Mucosa of descending colon (tissue), 3 donors: ENCODE measurements around the gene CELF2. TPM values are rescaled to one million over a fixed set of nuclear protein-coding genes. Genes with fewer than 3 reads are reported as not detected.

Source experiments
- ATAC-seq: fragments of 200-7000 bp; cut with Tn5 transposase; one replicate; pipeline ENCODE4 v1.9.1; 2020; ENCODE audit warnings: mild to moderate bottlenecking, moderate library complexity
- DNase-seq, 3 donors: peaks; one replicate each; pipeline ENCODE4 v3.0.0-alpha.2; 2020
- H3K36me3 ChIP-seq: fragments of 200-600 bp; one replicate; pipeline ENCODE4 v1.8.0; 2021; ENCODE audit warnings: low read depth, mild to moderate bottlenecking
- H3K4me1 ChIP-seq: fragments of 200-600 bp; one replicate; pipeline ENCODE4 v1.8.0; 2021; ENCODE audit warnings: low read depth, mild to moderate bottlenecking
- H3K4me3 ChIP-seq: fragments of 200-600 bp; one replicate; pipeline ENCODE4 v1.8.0; 2021; ENCODE audit warnings: mild to moderate bottlenecking
- H3K9me3 ChIP-seq: fragments of 200-600 bp; one replicate; pipeline ENCODE4 v1.8.0; 2021; ENCODE audit warnings: mild to moderate bottlenecking
- intact Hi-C, 2 donors: fragments of 100-400 bp; cut with DNase I in 1 of 2; cut with micrococcal nuclease in 1 of 2; formaldehyde crosslinking; loops; one replicate each; pipeline versions ENCODE4 v1.11.0 to v1.11.1; 2022; cut with DNase I, micrococcal nuclease
- total RNA-seq, 3 donors: library from RNA; stranded (reverse); fragmentation: NEBNext Ultra II Directional in 2 of 3; extraction: Animal tissue kit (Norgen Biotek cat#: 25700) in 2 of 3; gene quantifications; one replicate each; pipeline versions ENCODE4 v1.2.1 to v1.2.4, GENCODE V29; 2021 to 2023
- TF ChIP-seq, protein P1 (sequence below): fragments of 200-600 bp; IDR thresholded peaks from one replicate; pipeline ENCODE4 v1.8.0; 2022; ENCODE audit warnings: antibody characterized with exemption, mild to moderate bottlenecking
- donor health status: DM: no; HTN: no; CAD: no; lungs with moderate emphysema.
- donor health status: DM: no; HTN: no; CAD: no.
- donor health status: DM: no; HTN: yes; CAD: no.

CELF2 gene
- total RNA-seq, 3 donors from 2014 or later: 31.4 to 56.5 (median 36.1) TPM

DNA sequence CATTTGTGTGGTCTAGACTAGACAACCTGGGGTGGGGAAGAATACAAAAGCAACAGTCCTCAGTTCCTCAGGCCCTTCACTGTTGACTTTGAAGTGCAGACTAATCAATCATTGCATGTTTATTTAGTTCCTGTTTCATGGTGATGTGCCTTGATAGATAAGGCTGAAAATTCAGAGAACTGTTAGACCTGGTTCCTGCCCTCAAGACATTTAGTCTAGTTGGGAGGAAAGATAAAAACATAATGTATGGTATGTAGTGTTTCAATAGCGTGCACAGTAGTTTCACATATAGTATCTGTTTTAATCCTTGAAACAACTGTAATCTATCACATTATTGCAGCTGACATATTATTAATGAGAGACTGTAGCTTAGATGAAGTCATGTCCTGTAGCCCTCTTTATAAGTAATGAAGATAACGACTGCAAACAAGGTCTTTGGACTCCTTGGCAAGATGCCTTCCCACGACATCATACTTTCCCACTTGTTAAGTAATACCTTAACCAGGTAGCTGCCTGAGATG is 124.0 kb downstream of the CELF2 start:
- intact Hi-C loops: no loop called here
- H3K4me1 ChIP-seq: peaks cover 20% of the 10 kb centered on the region
- peak; percentile 83 for ATAC-seq
- H3K9me3 ChIP-seq: no peaks in the 10 kb centered on the region
- TF ChIP-seq, protein P1, sequence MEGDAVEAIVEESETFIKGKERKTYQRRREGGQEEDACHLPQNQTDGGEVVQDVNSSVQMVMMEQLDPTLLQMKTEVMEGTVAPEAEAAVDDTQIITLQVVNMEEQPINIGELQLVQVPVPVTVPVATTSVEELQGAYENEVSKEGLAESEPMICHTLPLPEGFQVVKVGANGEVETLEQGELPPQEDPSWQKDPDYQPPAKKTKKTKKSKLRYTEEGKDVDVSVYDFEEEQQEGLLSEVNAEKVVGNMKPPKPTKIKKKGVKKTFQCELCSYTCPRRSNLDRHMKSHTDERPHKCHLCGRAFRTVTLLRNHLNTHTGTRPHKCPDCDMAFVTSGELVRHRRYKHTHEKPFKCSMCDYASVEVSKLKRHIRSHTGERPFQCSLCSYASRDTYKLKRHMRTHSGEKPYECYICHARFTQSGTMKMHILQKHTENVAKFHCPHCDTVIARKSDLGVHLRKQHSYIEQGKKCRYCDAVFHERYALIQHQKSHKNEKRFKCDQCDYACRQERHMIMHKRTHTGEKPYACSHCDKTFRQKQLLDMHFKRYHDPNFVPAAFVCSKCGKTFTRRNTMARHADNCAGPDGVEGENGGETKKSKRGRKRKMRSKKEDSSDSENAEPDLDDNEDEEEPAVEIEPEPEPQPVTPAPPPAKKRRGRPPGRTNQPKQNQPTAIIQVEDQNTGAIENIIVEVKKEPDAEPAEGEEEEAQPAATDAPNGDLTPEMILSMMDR: no peak
- peak in 1 of 3 donors; percentile 90 for DNase-seq
- no peaks in the 10 kb centered on the region for H3K36me3 ChIP-seq
- no peak overlapping the region for H3K4me3 ChIP-seq

DNA sequence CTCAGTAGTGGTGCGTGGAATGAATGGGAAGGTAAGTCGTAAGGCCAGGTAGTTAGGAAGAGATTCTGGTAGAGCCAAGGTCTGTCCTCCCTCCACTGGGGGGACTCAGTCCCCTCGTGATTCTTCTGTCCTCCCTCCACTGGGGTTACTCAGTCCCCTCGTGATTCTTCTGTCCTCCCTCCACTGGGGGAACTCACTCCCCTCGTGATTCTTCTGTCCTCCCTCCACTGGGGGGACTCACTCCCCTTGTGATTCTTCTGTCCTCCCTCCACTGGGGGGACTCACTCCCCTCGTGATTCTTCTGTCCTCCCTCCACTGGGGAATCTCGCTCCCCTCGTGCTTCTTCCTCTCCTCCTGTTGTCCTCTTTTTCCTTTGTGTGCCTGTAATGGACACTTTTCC is 125.1 kb downstream of the CELF2 start:
- H3K4me3 ChIP-seq: no peak overlapping the region
- TF ChIP-seq, protein P1: no peak
- no peak for DNase-seq

DNA sequence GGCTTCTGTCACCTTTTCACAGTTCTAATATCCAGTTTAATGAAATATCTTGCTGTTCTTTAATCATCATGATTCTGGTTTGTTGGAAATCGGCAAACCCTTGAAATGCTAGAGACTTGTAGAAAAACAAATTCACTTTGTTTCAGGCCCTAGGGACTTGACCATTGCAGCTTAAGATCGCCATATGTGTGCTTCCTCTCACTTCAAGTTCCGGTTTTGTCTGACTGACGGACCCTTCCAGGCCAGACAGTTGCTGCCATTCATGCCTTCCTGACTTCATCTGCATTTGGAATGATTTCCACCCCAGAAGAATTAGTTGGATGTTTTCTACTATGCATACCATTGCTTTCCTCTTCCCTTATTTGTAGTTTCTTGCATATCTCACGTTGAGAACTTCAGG is 125.6 kb downstream of the CELF2 start:
- intact Hi-C loops: no loop called here
- peaks cover 22% of the 10 kb centered on the region for H3K4me1 ChIP-seq
- no peak overlapping the region for H3K4me3 ChIP-seq
- ATAC-seq (no peak), DNase-seq (no peak)
- TF ChIP-seq, protein P1: no peak
- no peaks in the 10 kb centered on the region for H3K36me3 ChIP-seq
- H3K9me3 ChIP-seq: no peaks in the 10 kb centered on the region

More for the DNA sequence above, 125.1 kb downstream of the CELF2 start:
- intact Hi-C loops: no loop called here
- no peaks in the 10 kb centered on the region for H3K36me3 ChIP-seq
- ATAC-seq: no peak
- no peaks in the 10 kb centered on the region for H3K9me3 ChIP-seq
- H3K4me1 ChIP-seq: peaks cover 22% of the 10 kb centered on the region

DNA sequence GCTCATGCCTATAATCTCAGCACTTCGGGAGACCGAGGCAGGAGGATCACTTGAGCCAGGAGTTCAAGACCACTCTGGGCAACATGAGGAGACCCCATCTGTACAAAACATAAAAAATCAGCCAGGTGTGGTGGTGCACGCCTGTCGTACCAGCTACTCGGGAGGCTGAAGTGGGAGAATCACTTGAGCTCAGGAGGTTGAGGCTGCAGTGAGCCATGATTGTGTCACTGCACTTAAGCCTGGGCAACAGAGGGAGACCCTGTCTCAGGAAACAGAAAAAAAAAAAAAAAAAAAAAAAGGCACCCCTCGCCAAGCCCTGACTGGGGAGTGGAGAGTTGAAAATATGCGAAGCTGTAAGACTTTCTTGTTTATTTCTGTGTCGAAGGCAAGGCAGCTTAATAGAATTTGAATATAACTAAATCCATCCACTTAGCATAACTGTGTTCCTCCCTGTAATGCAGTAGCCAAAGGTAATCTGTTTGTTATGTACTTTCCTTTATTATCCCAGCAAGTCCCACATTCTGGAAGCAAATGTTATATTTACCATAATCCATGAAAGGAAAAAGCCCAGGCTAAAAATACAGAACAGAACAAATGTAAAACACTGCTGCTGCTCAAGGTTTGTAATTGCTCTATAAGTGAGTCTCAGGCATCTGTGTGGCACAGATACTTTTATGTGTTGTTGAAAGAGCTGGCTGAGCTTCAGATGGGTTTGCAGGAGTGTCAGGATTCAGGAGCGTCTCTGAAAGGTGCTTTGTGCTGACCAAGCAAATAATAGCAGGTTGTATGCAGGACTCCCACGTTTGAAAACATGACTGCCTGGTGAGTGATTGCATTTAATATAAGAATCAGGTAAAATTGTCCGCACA is 127.2 kb downstream of the CELF2 start:
- Histone ChIP-seq H3K4me1 (peaks cover 23% of the 10 kb centered on the region), H3K36me3 (no peaks in the 10 kb centered on the region), H3K4me3 (no peak overlapping the region), H3K9me3 (no peaks in the 10 kb centered on the region)
- DNase-seq (no peak), ATAC-seq (peak; percentile 20)
- intact Hi-C loops: no loop called here
- TF ChIP-seq, protein P1: no peak

DNA sequence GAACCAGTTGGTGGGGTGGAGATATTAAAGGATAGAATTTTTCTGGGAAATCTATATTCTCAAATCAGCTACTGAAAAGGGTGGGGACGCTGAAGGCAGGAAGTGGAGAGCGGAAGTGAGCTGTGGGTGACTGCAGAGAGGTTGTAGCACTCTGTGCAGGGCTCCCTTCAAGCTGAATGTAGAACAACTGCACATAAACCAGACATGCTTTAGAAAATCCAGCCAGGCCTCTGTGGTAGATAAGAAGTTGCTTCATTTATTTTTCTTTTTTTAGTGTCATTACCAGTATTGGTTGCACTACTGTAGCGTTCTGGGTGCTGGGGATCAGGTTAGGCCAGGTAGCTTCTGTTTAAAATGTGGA is 127.8 kb downstream of the CELF2 start:
- Histone ChIP-seq H3K4me1 (peaks cover 29% of the 10 kb centered on the region), H3K9me3 (no peaks in the 10 kb centered on the region), H3K4me3 (no peak overlapping the region), H3K36me3 (no peaks in the 10 kb centered on the region)
- DNase-seq: peak; percentile 45 to 73 (median 71)
- ATAC-seq: peak; percentile 81
- intact Hi-C loops: no loop called here
- TF ChIP-seq, protein P1: no peak
